HG03159 (cell line): ENCODE measurements around the gene CYP2A13.
"Not testable (repeated sequence)": the region's sequence is repeated elsewhere in the genome, so short reads cannot be mapped to it uniquely, and the experiment has no call there.

ENCODE experiments used
- ATAC-seq: cut with Tn5 transposase; IDR thresholded peaks from one replicate; pipeline ENCODE4 v1.9.1; 2021; ENCODE audit warnings: mild to moderate bottlenecking, moderate library complexity; ENCODE audit not compliant: unreplicated experiment

The CYP2A13 gene

DNA sequence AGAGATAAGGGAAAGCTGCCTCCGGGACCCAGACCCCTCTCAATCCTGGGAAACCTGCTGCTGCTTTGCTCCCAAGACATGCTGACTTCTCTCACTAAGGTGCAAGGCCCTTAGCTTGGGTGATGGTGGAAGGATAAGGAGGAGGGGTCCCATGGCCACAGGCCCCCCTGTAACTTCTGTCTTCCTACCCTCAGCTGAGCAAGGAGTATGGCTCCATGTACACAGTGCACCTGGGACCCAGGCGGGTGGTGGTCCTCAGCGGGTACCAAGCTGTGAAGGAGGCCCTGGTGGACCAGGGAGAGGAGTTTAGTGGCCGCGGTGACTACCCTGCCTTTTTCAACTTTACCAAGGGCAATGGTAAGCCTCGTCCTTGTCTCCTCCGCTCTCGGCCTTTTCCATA, 28.0 kb downstream of the CYP2A13 start:
- ATAC-seq: no peak

DNA sequence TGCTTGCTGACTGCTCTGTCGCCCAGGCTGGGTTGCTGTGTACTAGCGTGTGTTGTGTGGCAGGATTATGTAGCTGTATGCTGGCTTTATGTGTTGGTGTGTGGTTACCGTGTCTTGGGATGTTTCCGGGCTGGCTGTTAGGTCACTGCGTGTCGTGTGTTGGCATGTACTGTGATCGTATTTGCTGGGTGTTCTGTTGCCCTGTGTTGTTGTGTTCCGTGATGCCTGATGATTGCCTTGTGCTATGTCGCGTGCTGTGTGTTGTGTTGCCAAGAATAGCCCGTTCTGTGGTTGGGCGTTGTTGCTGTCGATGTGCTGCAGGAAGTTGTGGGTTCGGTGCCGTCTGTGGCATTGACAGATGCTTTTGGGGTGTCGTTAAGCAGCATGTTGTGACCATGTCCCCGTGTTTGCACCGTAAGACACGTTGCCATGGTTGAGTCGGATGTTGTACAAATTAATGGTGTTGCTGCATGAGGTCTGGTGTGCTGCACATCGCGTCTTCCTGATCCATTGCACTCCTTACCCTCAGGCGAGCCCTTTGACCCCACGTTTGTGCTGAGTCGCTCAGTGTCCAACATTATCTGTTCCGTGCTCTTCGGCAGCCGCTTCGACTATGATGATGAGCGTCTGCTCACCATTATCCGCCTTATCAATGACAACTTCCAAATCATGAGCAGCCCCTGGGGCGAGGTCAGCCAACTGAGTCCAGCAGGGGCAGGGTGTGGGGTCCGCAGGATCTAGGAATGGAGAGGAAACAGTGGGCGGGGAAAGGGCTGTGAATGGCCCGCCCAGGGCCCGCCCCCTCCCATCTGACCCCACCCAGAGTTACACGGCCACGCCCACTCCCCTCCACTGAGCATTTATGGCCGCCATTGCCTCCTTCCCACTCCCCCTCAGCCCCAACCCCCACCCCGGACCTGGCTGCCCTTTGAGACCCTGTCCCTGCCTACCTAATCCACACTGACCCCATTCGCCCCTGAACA, 33.0 kb downstream of the CYP2A13 start:
- ATAC-seq: not testable (repeated sequence)

DNA sequence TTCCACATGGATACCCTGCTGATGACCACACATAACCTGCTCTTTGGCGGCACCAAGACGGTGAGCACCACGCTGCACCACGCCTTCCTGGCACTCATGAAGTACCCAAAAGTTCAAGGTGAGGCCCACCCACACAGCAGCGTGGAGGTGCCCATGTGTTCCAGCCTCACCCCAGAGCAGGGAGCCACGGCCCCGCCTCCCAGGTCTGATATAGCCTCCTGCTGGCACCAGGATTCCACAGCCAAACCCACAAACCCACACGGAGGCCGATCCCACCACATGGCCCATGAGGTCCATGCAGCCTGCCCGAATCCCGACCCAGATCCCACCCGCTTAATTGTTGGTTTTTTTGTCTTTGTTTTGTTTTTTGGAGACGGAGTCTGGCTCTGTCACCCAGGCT, 34.6 kb downstream of the CYP2A13 start:
- not testable (repeated sequence) for ATAC-seq

DNA sequence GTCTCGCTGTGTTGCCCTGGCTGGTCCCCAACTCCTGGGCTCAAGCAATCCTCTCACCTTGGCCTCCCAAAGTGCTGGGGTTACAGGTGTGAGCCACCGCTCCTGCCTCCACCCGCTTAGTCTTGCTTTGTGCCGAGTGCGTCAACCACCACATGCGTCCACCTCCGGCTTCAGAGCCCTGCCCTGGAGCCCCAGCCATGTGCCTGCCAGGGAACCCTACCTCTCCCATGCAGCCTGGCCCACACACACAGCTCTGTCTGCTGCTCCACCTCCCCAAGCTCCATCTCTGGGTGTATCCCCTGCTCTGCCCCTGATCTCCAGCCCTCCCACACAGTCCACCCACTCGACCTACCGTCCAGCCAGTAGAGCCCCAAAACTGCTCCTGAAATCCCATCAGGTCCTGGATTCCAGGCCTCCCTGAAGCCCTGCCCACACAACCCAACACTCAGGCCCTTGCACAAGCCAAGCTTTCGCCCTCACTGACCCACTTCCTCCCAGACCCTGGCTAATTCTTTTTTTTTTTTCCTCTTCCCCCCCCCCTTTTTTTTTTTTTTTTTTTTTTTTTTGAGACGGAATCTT, 35.6 kb downstream of the CYP2A13 start:
- ATAC-seq: no peak

DNA sequence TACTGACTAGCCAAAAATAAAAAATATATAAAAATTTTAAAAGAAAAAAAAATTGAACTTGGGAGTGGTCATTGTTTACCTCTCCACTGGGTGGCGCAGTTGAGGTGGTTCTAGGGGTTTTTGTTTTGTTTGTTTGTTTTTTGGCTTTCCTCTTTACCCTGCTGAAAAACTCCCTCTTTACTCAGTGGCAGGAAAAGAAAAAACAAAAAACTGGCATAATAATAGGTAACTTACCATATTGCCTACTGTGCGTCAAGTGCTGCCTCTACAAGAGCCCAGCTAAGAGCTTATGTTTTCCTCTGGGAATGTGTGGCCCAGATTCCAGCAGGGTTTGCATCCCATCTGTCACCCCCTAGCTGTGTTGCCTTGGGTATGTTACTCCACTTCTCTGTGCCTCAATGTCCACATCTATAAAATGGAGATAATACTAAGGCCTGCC, 38.5 kb downstream of the CYP2A13 start:
- ATAC-seq: not testable (repeated sequence)

DNA sequence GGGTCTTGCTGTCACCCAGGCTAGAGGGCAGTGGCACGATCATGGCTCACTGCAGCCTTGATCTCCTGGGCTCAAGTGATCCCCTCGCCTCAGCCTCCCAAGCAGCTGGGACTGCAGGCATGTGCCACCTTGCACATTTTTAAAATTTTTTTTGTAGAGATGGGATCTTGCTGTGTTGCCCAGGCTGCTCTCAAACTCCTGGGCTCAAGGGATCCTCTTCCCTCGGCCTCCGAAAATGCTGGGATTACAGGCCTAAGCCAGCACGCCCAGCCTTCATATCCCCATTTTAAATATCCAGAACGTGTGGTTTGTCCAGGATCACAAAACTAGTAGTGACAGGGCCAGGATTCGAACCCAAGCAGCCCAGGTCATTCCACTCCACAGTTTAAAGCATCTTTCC, 39.1 kb downstream of the CYP2A13 start:
- not testable (repeated sequence) for ATAC-seq

DNA sequence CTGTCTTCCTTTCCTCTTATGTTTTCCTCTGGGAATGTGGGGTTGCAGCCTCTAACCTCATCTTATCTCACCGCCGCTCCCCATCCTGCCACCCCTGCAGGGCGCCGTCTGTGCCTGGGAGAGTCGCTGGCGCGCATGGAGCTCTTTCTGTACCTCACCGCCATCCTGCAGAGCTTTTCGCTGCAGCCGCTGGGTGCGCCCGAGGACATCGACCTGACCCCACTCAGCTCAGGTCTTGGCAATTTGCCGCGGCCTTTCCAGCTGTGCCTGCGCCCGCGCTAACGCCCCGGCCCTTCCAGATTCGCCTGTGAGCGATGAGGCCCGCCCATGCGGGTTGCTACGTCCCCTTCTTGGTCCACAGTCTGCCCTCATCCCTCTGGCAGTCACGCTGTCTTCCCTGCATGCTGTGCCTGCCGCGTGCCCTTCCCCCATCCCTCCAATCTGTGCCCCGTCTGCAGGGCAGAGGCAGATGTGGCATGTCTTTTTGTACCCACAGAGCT, 39.6 kb downstream of the CYP2A13 start:
- ATAC-seq: not testable (repeated sequence)

DNA sequence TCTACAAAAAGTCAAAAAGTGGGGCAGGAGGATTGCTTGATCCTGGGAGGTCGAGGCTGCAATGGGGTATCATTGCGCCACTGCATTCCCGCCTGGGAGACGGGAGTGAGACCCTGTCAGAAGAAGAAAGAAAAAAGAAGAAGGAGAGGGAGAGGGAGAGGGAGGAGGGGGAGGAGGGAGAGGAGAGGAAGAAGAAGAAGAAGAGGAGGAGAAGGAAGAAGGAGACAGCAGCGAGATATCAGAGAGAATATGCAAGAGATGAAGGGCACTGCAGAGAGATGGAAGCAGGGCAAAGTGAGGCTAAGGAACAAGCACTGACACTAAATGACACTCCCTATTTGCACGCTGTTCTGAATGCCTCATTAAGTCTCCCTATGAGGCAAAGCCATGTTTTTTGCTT, 40.4 kb downstream of the CYP2A13 start:
- no peak for ATAC-seq

DNA sequence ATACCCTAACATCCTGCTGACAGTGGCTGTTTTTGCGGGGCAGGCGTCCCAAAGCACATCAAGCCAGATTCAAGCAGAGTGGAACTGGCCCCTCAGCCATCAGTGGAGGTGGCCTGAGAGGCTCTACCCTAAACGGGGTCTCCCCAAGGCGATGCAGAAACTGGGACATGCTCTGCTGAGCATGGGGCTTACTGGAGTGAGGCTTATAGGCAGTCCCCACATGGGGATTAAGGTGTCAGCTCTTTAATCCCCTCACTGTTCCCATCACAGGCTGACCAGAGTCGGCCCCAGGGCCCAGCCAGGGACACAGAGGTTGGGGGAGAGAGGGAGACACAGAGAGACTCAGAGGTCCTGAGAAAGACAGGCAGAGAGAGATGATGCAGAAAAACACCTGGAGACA, 42.9 kb downstream of the CYP2A13 start:
- ATAC-seq: no peak

DNA sequence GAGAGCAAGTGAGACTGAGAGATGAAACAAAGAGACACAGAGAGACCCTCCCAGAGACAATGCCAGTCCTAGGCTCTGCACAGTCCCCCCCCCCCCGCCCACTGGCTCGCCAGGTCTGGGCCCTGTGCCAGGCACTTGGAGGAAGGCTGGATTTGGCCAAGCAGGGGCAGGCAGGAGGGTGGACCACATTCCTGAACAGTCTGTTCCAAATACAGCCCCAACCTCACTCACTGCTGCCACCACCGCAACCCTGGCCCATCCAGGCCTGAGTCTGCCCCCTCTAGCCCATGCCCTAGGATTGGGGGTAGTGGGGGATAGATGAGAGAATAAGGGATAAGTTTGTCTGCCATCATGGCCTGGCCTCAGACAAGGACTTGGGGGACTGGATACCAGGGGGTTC, 45.0 kb downstream of the CYP2A13 start:
- ATAC-seq: no peak

DNA sequence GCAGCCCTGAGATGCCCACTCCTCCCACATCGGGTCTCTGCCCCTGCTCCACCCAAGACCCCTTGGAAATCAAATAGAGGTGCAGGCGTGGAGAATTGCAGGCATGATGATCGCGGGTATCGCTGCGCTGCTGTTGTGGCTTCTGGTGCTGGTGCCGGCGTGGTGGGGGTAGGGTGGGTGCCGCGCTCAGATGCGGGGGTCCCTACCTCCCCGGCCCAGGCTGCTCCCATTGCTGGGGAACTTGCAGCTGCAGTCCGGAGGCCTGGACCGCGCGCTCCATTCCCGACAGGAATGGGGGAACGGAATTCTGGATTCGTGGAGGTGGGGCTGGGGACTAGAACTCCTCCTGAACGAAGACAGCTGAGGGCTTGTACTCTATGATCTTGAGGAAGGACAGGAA, 46.4 kb downstream of the CYP2A13 start:
- ATAC-seq: no peak

DNA sequence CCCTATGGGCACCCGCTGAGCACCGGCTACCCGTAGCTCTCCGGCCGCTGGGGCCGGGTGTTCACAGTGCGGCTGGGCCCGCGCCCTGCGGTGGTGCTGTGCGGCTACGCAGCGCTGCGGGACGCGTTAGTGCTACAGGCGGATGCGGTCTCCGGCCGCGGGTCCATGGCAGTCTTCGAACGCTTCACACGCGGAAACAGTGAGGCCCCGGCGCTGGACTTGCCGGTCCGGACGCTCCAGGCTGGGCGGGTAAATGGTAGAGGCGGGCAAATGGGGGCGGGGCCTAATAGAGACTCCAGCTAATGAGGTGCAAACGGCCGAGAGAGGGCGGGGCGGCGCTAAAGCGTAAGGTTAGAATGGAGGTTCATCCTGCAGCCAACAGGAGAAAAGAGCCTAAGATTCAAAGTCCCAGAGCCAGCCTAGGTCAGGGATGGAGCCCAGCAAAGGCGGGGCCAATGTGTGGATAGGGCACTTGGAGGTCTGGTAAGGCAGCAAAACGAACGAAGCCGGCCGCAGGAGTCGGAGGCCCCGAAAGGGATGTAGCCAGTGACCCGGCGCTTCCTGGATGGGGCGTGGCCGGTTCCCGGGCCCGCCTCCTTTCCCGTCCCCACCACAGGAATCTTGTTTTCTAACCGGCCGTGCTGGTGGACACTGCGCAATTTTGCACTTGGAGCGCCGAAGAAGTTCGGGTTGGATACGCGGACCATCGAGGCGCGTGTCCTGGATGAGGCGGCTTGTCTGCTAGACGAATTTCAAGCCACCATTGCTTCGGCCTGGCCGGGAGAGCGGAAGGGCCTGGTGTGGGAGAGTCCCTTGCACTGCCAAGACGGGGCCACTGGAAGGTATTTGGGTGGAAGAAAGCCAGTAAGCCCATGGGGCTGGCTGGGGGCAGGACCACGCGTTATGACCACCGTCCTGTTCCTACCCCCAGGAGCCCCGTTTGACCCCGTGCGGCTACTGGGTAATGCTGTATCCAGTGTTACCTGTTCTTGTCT, 47.4 kb downstream of the CYP2A13 start:
- ATAC-seq: not testable (repeated sequence)

DNA sequence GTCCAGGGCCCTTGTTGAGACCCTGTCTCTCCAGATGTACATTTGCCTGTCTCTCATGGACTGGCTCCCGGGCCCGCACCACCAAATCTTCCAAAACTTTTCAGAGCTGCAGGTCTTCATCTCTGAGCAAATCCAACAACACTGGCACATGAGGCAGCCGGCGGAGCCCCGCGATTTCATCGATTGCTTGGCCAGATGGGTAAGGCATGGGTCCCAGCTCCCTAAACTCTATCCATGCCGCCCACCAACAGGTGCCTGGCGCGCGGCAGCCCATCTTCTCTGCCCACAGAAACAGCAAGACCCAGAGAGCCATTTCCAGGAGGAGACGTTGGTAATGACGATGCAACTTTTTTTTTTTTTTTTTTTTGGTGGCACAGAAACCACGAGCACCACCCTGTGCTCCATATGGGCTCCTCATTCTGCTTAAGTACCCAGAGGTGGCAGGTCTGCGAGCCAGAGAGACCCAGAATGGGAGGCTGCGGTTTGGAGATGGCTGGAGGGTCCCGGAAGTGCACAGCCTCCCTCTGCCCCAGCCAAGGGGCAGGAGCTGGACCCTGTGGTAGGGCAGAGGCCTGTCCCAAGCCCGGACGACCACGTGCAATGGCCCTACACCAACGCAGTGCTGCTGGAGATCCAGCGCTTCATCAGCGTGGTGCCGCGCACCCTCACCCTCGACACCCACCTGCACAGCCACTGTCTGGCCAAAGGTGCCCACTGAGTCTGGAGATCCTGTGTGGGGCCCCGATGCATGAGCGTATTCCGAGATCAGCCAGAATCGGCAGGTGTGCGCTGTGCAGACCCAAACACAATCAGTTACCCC, 48.6 kb downstream of the CYP2A13 start:
- ATAC-seq: no peak

DNA sequence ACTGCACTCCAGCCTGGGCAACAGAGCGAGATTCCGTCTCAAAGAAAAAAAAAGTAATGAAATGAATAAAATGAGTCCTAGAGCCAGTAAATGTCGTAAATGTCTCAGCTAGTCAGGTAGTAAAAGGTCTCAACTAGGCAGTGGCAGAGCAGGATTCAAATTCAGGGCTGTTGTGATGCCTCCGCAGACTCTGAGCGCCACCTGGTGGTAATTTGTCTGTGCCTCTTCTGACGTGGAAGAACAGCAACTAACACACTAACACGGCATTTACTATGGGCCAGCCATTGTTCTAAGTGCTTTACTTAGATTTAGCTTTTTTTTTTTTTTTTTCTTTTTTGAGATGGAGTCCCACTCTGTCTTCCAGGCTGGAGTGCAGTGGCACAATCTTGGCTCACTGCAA, 56.2 kb downstream of the CYP2A13 start:
- ATAC-seq: no peak
